Ishikawa (cell line): ENCODE results near the gene TERT.

Source experiments
- CEBPB ChIP-seq: IDR thresholded peaks from 2 replicates; pipeline ENCODE4 v1.6.1; 2012
- CREB1 ChIP-seq: IDR thresholded peaks from 2 replicates; pipeline ENCODE4 v1.6.1; 2012; ENCODE audit warnings: low read depth
- EGR1 ChIP-seq: IDR thresholded peaks from 2 replicates; pipeline ENCODE4 v1.6.1; 2012
- EP300 ChIP-seq: IDR thresholded peaks from 2 replicates; pipeline ENCODE4 v1.6.1; 2012; ENCODE audit warnings: borderline replicate concordance
- FOXM1 ChIP-seq: IDR thresholded peaks from 2 replicates; pipeline ENCODE4 v1.6.1; 2012; ENCODE audit warnings: low read depth, borderline replicate concordance
- NFIC ChIP-seq: IDR thresholded peaks from 2 replicates; pipeline ENCODE4 v1.6.1; 2012
- RAD21 ChIP-seq: IDR thresholded peaks from 2 replicates; pipeline ENCODE4 v1.6.1; 2012; ENCODE audit warnings: low read depth
- TAF1 ChIP-seq: IDR thresholded peaks from 2 replicates; pipeline ENCODE4 v1.6.1; 2012; ENCODE audit warnings: low read depth, mild to moderate bottlenecking
- TEAD4 ChIP-seq: IDR thresholded peaks from 2 replicates; pipeline ENCODE4 v1.6.1; 2012
- YY1 ChIP-seq: IDR thresholded peaks from 2 replicates; pipeline ENCODE4 v1.6.1; 2012; ENCODE audit warnings: low read depth
- TF ChIP-seq, protein P1 (sequence below): IDR thresholded peaks from 2 replicates; pipeline ENCODE4 v1.6.1; 2012; ENCODE audit warnings: low read depth, mild to moderate bottlenecking
- TF ChIP-seq, protein P2 (sequence below): IDR thresholded peaks from 2 replicates; pipeline ENCODE4 v1.6.1; 2012
- TF ChIP-seq, protein P3 (sequence below): IDR thresholded peaks from 2 replicates; pipeline ENCODE4 v1.6.1; 2012

The TERT gene

DNA sequence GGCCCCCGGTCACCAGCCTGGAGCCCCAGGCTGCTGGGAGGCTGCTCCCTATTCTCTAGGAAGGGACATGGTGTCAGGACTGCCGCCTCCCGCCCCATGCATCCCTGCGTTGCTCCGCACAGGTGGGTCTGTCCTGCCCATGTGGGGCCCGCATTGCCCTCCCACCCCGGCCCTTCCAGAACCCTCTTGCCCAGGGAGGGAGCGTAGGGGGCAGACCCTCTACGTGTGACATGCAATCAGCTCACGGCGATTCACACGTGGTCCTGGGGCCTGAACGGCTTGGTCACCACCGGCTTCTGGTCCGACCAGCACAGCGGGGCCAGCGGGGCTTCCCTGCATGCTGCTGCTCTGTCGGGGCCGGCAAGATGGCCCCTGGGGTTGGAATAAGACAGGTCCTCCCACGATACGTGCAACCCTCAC, 84.0 kb downstream of the TERT start:
- TF ChIP-seq TAF1 = no peak
- TF ChIP-seq, protein P1, sequence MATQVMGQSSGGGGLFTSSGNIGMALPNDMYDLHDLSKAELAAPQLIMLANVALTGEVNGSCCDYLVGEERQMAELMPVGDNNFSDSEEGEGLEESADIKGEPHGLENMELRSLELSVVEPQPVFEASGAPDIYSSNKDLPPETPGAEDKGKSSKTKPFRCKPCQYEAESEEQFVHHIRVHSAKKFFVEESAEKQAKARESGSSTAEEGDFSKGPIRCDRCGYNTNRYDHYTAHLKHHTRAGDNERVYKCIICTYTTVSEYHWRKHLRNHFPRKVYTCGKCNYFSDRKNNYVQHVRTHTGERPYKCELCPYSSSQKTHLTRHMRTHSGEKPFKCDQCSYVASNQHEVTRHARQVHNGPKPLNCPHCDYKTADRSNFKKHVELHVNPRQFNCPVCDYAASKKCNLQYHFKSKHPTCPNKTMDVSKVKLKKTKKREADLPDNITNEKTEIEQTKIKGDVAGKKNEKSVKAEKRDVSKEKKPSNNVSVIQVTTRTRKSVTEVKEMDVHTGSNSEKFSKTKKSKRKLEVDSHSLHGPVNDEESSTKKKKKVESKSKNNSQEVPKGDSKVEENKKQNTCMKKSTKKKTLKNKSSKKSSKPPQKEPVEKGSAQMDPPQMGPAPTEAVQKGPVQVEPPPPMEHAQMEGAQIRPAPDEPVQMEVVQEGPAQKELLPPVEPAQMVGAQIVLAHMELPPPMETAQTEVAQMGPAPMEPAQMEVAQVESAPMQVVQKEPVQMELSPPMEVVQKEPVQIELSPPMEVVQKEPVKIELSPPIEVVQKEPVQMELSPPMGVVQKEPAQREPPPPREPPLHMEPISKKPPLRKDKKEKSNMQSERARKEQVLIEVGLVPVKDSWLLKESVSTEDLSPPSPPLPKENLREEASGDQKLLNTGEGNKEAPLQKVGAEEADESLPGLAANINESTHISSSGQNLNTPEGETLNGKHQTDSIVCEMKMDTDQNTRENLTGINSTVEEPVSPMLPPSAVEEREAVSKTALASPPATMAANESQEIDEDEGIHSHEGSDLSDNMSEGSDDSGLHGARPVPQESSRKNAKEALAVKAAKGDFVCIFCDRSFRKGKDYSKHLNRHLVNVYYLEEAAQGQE = no peak
- TF ChIP-seq YY1 = no peak

DNA sequence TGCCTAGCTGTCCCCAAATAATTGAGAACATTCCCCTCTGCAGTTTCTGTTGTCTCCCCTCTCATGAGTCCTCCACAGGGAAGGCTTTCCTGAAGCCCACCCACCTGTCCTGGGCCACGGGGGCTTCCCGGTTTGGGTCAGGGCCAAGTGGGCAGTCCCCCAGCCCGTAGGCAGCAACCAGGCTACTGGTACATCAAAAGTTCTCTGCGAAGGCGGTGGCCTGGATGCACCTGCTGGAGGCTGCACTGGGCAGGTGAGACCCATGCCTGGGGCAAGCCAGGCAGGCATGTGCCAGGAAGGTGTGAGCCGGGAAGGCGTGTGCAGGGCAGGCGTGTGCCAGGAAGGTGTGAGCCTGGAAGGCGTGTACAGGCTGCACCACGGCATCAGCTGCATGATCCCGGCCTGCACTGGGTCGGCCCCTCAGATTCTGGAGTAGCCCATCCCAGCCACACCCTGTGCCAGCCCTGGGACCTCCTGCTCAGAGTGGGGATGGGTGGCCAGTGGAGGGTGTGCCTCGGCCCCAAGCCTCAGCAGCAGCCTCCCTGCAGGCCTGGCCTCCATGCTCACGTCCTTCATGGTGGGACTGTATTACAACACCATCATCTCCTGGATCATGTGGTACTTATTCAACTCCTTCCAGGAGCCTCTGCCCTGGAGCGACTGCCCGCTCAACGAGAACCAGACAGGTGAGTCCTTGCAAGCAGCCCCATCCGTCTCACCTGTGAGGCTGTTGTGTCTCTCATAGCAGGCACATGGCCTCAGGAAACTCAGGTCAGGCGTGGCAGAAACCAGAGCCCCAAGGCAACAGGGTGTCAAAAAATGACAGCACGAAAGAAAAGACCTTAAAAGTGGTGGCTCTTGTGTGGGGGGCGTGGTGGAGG, 84.7 kb downstream of the TERT start:
- TF ChIP-seq TEAD4 = no peak
- TF ChIP-seq FOXM1 = no peak
- TF ChIP-seq, protein P2, sequence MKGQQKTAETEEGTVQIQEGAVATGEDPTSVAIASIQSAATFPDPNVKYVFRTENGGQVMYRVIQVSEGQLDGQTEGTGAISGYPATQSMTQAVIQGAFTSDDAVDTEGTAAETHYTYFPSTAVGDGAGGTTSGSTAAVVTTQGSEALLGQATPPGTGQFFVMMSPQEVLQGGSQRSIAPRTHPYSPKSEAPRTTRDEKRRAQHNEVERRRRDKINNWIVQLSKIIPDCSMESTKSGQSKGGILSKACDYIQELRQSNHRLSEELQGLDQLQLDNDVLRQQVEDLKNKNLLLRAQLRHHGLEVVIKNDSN = no peak
- no peak for TF ChIP-seq YY1

DNA sequence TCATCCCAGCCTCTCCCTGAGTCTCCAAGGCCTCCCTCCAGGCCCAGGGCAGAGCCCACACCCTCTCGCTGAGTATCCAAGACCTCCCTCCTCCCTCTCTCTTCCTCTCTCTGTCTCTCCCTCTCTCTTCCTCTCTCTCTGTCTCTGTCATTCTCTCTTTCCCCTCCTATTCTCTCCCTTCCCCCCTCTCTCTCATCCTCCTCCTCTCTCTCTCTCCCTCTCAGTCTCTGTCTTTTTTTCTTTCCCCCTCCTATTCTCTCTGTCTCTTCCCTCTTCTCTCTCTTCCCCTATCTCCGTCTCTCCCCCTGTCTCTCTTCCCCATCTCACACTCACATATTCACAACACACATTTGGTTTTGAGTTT, 85.4 kb downstream of the TERT start:
- no peak for TF ChIP-seq FOXM1
- no peak for TF ChIP-seq CREB1
- TF ChIP-seq NFIC = no peak
- TF ChIP-seq YY1 = no peak
- TF ChIP-seq, protein P2 = no peak
- TF ChIP-seq EP300 = no peak
- TF ChIP-seq, protein P1 = no peak

DNA sequence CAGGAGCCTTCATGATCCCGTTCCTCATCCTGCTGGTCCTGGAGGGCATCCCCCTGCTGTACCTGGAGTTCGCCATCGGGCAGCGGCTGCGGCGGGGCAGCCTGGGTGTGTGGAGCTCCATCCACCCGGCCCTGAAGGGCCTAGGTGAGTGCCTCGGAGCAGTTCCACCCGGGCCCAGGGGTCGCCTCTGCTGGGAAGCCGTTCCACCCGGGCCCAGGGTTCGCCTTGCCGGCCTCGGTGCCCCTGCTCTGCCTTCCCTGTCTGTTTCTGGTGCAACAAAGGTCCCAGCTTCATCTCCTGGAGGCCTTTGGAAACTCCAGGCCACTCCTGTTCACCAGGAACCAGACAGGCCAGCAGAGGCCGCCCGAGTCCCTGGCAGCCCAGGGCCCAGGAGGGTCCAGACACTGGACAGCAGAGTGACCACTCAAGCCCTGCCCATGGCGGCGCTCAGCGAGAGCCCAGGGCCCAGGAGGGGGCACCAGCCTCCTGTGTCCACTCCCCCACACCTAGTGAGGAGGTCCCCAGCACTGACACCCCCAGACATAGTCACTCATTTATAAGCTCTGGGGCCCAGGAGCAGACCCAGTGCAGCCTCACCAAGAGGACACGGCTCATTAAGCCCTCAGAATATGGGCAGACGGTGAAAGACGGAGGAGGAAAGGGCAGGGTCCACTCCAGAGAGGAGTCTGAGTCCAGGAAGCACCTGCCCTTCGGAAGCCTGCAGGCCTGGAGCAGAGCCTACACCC, 86.0 kb downstream of the TERT start:
- no peak for TF ChIP-seq FOXM1
- no peak for TF ChIP-seq EGR1
- TF ChIP-seq NFIC = no peak
- TF ChIP-seq TAF1 = no peak
- TF ChIP-seq RAD21 = peak; percentile 71
- no peak for TF ChIP-seq YY1
- no peak for TF ChIP-seq CEBPB

DNA sequence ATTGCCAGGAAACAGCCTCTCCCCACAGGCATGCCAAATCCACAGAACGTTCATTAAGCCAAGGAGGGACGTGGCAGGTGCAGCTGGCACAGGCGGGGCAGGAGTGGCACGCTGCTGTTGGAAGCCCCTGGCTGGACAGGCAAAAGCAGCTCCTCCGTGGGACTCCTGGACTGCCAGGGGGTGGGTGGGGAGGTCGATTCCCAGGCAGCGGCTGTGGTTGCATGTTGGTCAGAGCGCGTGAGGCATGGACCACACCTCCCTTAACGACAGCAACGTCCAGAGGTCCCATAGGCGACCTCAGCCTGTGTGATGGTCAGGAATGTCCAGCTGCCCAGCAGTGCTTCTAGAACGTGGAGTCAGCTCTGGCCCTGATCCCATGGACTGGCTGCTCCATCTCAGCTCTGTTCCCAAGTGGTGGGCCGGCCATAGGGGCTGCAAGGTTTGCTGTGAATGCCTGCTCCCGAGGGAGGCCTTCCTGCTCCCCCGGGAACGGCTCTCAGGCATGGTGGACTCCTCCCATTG, 86.6 kb downstream of the TERT start:
- TF ChIP-seq TEAD4 (no peak), CREB1 (no peak), YY1 (no peak), NFIC (no peak), FOXM1 (no peak), EP300 (no peak), CEBPB (no peak)
- TF ChIP-seq, protein P2 = no peak
- TF ChIP-seq, protein P3, sequence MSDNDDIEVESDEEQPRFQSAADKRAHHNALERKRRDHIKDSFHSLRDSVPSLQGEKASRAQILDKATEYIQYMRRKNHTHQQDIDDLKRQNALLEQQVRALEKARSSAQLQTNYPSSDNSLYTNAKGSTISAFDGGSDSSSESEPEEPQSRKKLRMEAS = no peak
- TF ChIP-seq, protein P1 = no peak
